HCT116 (cell line): ENCODE data around the gene CMPK2. TPM values are rescaled to one million over a fixed set of nuclear protein-coding genes. Genes with fewer than 3 reads are reported as not detected.

ENCODE experiments used
- ATAC-seq: fragments of 200-7000 bp; cut with Tn5 transposase; 2 replicates; pipeline ENCODE4 v1.9.1; 2020; ENCODE audit warnings: mild to moderate bottlenecking, moderate library complexity
- BruUV-seq: library from RNA; stranded (reverse); fragments of 400-500 nt; replicated peaks from 2 replicates; lab custom pipeline; 2021; lab: Mats Ljungman, UMichigan
- CTCF ChIA-PET: fragments of 300-600 bp; sonication (Branson Sonifier 250); formaldehyde crosslinking; loops from one replicate; lab custom pipeline; 2021; ENCODE audit warnings: antibody characterized with exemption; lab: Charles Lee
- POLR2A ChIA-PET: fragments of 300-600, 350-600 bp; sonication (Branson Sonifier 250); formaldehyde crosslinking; loops from one replicate; lab custom pipeline; 2021; ENCODE audit warnings: antibody characterized with exemption; lab: Charles Lee
- RAD21 ChIA-PET, 2 experiments: fragments of 300-600 bp; sonication (Branson Sonifier 250); formaldehyde crosslinking; loops; one replicate each; lab custom pipeline; 2023; ENCODE audit warnings: low total read pairs in 2 of 2; ENCODE audit not compliant: uncharacterized antibody in 2 of 2, unreplicated experiment in 2 of 2, low non-redundant PET in 1 of 2; lab: Charles Lee
- DNase-seq: peaks from one replicate; pipeline ENCODE4 v3.0.0-alpha.2; 2010; ENCODE audit warnings: low read depth, low spot score
- H2AFZ ChIP-seq: fragments of 200-600 bp; shearing (Covaris generic), sonication (generic); 2 replicates; pipeline ENCODE4 v1.6.1; 2017; ENCODE audit warnings: low read depth, mixed run types, mixed read lengths, antibody characterized with exemption, low read length; ENCODE audit not compliant: poor library complexity, severe bottlenecking
- H3K27ac ChIP-seq: 2 replicates; pipeline ENCODE4 v1.5.1; 2012; ENCODE audit warnings: low read depth, low read length
- H3K27me3 ChIP-seq: fragments of 200-600 bp; sonication (generic); 2 replicates; pipeline ENCODE4 v1.6.1; 2016; ENCODE audit warnings: mixed run types, low read length, mixed read lengths; ENCODE audit not compliant: insufficient read depth
- H3K36me3 ChIP-seq, 2 experiments: fragments of 200-500 bp in 1 of 2; fragments of 200-600 bp in 1 of 2; sonication (Bioruptor generic) in 1 of 2; sonication (generic) in 1 of 2; 2 replicates each; pipeline versions ENCODE4 v1.5.1 to v1.6.1; 2014 to 2016; ENCODE audit warnings: low read length in 2 of 2, inconsistent platforms in 1 of 2, mixed read lengths in 1 of 2, mixed run types in 1 of 2; ENCODE audit not compliant: insufficient read depth in 2 of 2, control insufficient read depth in 1 of 2
- H3K4me1 ChIP-seq, 2 experiments: fragments of 200-600 bp in 1 of 2; sonication (generic) in 1 of 2; 2 replicates each; pipeline versions ENCODE4 v1.5.1 to v1.6.1; 2012 to 2017; ENCODE audit warnings: low read length in 2 of 2, inconsistent platforms in 1 of 2, mild to moderate bottlenecking in 1 of 2, mixed read lengths in 1 of 2, mixed run types in 1 of 2, moderate library complexity in 1 of 2; ENCODE audit not compliant: insufficient read depth in 2 of 2, control insufficient read depth in 1 of 2
- H3K4me2 ChIP-seq: fragments of 200-600 bp; sonication (generic); 2 replicates; pipeline ENCODE4 v1.6.1; 2017; ENCODE audit warnings: mixed run types, low read length, mixed read lengths
- H3K4me3 ChIP-seq, 2 experiments: fragments of 200-600 bp in 1 of 2; sonication (generic) in 1 of 2; replicated peaks in 1 of 2; 2 replicates each; pipeline ENCODE4 v1.5.1; 2011 to 2016; ENCODE audit warnings: low read length in 2 of 2, control low read depth in 1 of 2, low read depth in 1 of 2, mild to moderate bottlenecking in 1 of 2, mixed read lengths in 1 of 2, mixed run types in 1 of 2
- H3K79me2 ChIP-seq: fragments of 200-600 bp; sonication (generic); 2 replicates; pipeline ENCODE4 v1.6.1; 2017; ENCODE audit warnings: mild to moderate bottlenecking, mixed run types, low read length, moderate library complexity, mixed read lengths; ENCODE audit not compliant: insufficient read depth
- H3K9ac ChIP-seq: fragments of 200-600 bp; sonication (generic); 2 replicates; pipeline ENCODE4 v1.6.1; 2016; ENCODE audit warnings: low read length, mixed read lengths
- H3K9me2 ChIP-seq: fragments of 200-600 bp; sonication (generic), shearing (Covaris generic); 2 replicates; pipeline ENCODE4 v1.6.1; 2017; ENCODE audit warnings: mixed run types, mild to moderate bottlenecking, moderate library complexity; ENCODE audit not compliant: insufficient read depth
- H3K9me3 ChIP-seq, 2 experiments: fragments of 200-500 bp in 1 of 2; fragments of 200-600 bp in 1 of 2; sonication (Bioruptor generic) in 1 of 2; sonication (generic) in 1 of 2; 2 replicates each; pipeline ENCODE4 v1.6.1; 2014 to 2017; ENCODE audit warnings: low read length in 2 of 2, mixed read lengths in 2 of 2, inconsistent platforms in 1 of 2, low read depth in 1 of 2, mild to moderate bottlenecking in 1 of 2, mixed run types in 1 of 2, moderate library complexity in 1 of 2; ENCODE audit not compliant: control insufficient read depth in 1 of 2, insufficient read depth in 1 of 2
- H4K20me1 ChIP-seq: fragments of 200-600 bp; sonication (generic), shearing (Covaris generic); 2 replicates; pipeline ENCODE4 v1.6.1; 2017; ENCODE audit warnings: mixed run types, mild to moderate bottlenecking, moderate library complexity; ENCODE audit not compliant: insufficient read depth
- CBX3 ChIP-seq: IDR thresholded peaks from 2 replicates; pipeline ENCODE4 v1.6.1; 2012; ENCODE audit warnings: low read depth
- CEBPB ChIP-seq: IDR thresholded peaks from 2 replicates; pipeline ENCODE4 v1.6.1; 2012; ENCODE audit warnings: low read depth
- EGR1 ChIP-seq: IDR thresholded peaks from 2 replicates; pipeline ENCODE4 v1.6.1; 2012; ENCODE audit warnings: low read depth
- ELF1 ChIP-seq: IDR thresholded peaks from 2 replicates; pipeline ENCODE4 v1.6.1; 2012; ENCODE audit warnings: low read depth, borderline replicate concordance
- EZH2phosphoT487 ChIP-seq: fragments of 200-600 bp; IDR thresholded peaks from 2 replicates; pipeline ENCODE4 v1.6.1; 2018; ENCODE audit warnings: antibody characterized with exemption, borderline replicate concordance
- JUND ChIP-seq: IDR thresholded peaks from 2 replicates; pipeline ENCODE4 v1.6.1; 2012
- POLR2AphosphoS5 ChIP-seq: IDR thresholded peaks from 2 replicates; pipeline ENCODE4 v1.6.1; 2011; ENCODE audit warnings: mild to moderate bottlenecking, low read depth, low read length, moderate library complexity
- RAD21 ChIP-seq: IDR thresholded peaks from 2 replicates; pipeline ENCODE4 v1.6.1; 2012; ENCODE audit warnings: low read depth, mild to moderate bottlenecking
- SP1 ChIP-seq: IDR thresholded peaks from 2 replicates; pipeline ENCODE4 v1.6.1; 2012; ENCODE audit warnings: low read depth
- SRF ChIP-seq: IDR thresholded peaks from 2 replicates; pipeline ENCODE4 v1.6.1; 2012; ENCODE audit warnings: low read depth
- TCF7L2 ChIP-seq: IDR thresholded peaks from 2 replicates; pipeline ENCODE4 v1.7.0; 2011; ENCODE audit warnings: borderline replicate concordance, inconsistent platforms; ENCODE audit not compliant: insufficient read depth, insufficient read length; ENCODE audit errors: extremely low read depth
- ZFX ChIP-seq: fragments of 450-650 bp; IDR thresholded peaks from 2 replicates; pipeline ENCODE4 v1.6.1; 2017
- ZNF274 ChIP-seq: fragments of 200-500 bp; sonication (Bioruptor generic); IDR thresholded peaks from 2 replicates; pipeline ENCODE4 v1.6.1; 2014; ENCODE audit warnings: mild to moderate bottlenecking, low read depth, low read length, inconsistent platforms
- intact Hi-C: fragments of 100-400 bp; cut with micrococcal nuclease; formaldehyde crosslinking; loops from 2 replicates; pipeline ENCODE4 v1.10.0; 2022
- total RNA-seq: library from RNA; stranded (reverse); gene quantifications from one replicate; pipeline ENCODE4 v1.2.1, GENCODE V29; 2021; ENCODE audit not compliant: unreplicated experiment
- TF ChIP-seq, protein P1 (sequence below): IDR thresholded peaks from 2 replicates; pipeline ENCODE4 v1.6.1; 2012
- TF ChIP-seq, protein P2 (sequence below): IDR thresholded peaks from 2 replicates; pipeline ENCODE4 v1.6.1; 2012; ENCODE audit warnings: low read depth
- TF ChIP-seq, protein P3 (sequence below): IDR thresholded peaks from 2 replicates; pipeline ENCODE4 v1.6.1; 2011; ENCODE audit warnings: mild to moderate bottlenecking, low read length, moderate library complexity; ENCODE audit not compliant: insufficient replicate concordance; ENCODE audit errors: extremely low read depth

CMPK2 gene
- total RNA-seq, 1 experiment from 2014 or later: 1.5 TPM

DNA sequence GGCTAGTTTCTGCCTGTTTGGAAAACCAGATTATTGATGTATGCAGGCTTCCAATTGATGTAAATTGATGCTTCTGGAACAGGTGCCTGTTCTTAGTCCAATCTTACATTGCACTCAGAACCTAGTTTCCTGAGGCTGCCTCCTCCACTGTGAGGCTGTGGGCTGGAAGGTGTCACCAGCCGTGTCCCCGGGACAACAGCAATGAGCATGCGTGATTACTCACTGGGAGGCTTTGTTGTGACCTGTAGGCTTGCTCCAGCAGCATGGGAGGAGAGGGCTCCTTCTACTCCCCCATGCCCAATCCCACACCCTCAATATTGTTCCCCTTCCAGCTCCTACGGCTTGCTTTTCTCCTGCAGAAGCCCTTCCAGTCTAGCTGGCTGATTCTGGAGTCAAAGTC is 23.0 kb upstream of the CMPK2 start:
- ChIA-PET POLR2A (no interaction called here), RAD21 (no interaction called here), CTCF (interaction anchor here (1.4 kb wide), 1 partner anchor 9 kb away, joined by 4 read pairs; no protein-coding TSS in a partner anchor)
- Histone ChIP-seq H3K4me3 (no peak overlapping the region), H3K36me3 (no peaks in the 10 kb centered on the region), H3K27me3 (no peaks in the 10 kb centered on the region; the same call in 1 of the 2 replicates), H3K4me2 (no peak overlapping the region), H3K9ac (no peak overlapping the region), H3K79me2 (no peaks in the 10 kb centered on the region), H4K20me1 (no peaks in the 10 kb centered on the region), H3K4me1 (no peaks in the 10 kb centered on the region), H3K9me3 (no peaks in the 10 kb centered on the region), H3K27ac (no peak overlapping the region), H3K9me2 (no peaks in the 10 kb centered on the region), H2AFZ (no peak overlapping the region)
- intact Hi-C loops: no loop called here
- no peak for TF ChIP-seq EZH2phosphoT487
- no peak for TF ChIP-seq CEBPB
- TF ChIP-seq RAD21: no peak
- TF ChIP-seq ELF1: no peak
- no peak for TF ChIP-seq ZFX
- TF ChIP-seq SRF: no peak
- no peak for TF ChIP-seq SP1
- no peak for TF ChIP-seq POLR2AphosphoS5
- TF ChIP-seq, protein P1, sequence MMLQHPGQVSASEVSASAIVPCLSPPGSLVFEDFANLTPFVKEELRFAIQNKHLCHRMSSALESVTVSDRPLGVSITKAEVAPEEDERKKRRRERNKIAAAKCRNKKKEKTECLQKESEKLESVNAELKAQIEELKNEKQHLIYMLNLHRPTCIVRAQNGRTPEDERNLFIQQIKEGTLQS: no peak
- TF ChIP-seq EGR1: no peak
- DNase-seq (no peak), ATAC-seq (no peak)
- BruUV-seq: no TSS peak

DNA sequence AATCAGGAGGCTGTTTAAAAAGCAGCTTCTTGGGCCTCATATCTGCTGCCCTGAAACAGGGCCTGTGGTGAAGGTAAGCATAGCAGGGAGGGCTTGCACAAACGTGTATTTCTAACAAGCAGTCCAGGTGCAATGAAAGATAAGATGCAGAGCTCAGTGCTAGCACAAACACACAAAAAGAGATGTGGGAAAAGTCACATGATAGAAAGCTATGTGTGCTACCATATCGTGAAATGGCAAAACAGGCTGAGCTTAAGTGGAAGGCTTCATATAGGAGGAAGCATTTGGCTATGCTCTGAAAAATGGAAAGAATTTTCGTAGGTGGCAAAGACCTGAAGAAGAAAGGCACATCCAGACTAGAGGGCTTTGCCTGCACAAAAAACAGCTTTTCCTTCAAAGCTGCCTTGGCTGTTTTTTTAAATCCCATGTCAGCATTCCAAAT is 22.1 kb upstream of the CMPK2 start:
- RAD21 ChIA-PET: no interaction called here
- Histone ChIP-seq H3K9me2 (no peaks in the 10 kb centered on the region), H3K4me1 (no peaks in the 10 kb centered on the region), H3K9me3 (no peaks in the 10 kb centered on the region), H3K36me3 (no peaks in the 10 kb centered on the region), H3K27ac (no peak overlapping the region), H3K4me2 (no peak overlapping the region), H3K27me3 (no peaks in the 10 kb centered on the region; the same call in 1 of the 2 replicates), H3K79me2 (no peaks in the 10 kb centered on the region), H3K4me3 (no peak overlapping the region), H3K9ac (no peak overlapping the region), H2AFZ (no peak overlapping the region), H4K20me1 (no peaks in the 10 kb centered on the region)
- no TSS peak for BruUV-seq
- POLR2A ChIA-PET: no interaction called here
- CTCF ChIA-PET: interaction anchor here (1.4 kb wide), 1 partner anchor 10 kb away, joined by 4 read pairs; no protein-coding TSS in a partner anchor
- ATAC-seq (no peak), DNase-seq (no peak)
- intact Hi-C loops: no loop called here
- TF ChIP-seq, protein P2, sequence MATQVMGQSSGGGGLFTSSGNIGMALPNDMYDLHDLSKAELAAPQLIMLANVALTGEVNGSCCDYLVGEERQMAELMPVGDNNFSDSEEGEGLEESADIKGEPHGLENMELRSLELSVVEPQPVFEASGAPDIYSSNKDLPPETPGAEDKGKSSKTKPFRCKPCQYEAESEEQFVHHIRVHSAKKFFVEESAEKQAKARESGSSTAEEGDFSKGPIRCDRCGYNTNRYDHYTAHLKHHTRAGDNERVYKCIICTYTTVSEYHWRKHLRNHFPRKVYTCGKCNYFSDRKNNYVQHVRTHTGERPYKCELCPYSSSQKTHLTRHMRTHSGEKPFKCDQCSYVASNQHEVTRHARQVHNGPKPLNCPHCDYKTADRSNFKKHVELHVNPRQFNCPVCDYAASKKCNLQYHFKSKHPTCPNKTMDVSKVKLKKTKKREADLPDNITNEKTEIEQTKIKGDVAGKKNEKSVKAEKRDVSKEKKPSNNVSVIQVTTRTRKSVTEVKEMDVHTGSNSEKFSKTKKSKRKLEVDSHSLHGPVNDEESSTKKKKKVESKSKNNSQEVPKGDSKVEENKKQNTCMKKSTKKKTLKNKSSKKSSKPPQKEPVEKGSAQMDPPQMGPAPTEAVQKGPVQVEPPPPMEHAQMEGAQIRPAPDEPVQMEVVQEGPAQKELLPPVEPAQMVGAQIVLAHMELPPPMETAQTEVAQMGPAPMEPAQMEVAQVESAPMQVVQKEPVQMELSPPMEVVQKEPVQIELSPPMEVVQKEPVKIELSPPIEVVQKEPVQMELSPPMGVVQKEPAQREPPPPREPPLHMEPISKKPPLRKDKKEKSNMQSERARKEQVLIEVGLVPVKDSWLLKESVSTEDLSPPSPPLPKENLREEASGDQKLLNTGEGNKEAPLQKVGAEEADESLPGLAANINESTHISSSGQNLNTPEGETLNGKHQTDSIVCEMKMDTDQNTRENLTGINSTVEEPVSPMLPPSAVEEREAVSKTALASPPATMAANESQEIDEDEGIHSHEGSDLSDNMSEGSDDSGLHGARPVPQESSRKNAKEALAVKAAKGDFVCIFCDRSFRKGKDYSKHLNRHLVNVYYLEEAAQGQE: no peak
- TF ChIP-seq EZH2phosphoT487 (no peak), RAD21 (no peak), TCF7L2 (no peak), JUND (no peak), CBX3 (no peak), ZNF274 (no peak), SRF (no peak), EGR1 (no peak)
- TF ChIP-seq, protein P3, sequence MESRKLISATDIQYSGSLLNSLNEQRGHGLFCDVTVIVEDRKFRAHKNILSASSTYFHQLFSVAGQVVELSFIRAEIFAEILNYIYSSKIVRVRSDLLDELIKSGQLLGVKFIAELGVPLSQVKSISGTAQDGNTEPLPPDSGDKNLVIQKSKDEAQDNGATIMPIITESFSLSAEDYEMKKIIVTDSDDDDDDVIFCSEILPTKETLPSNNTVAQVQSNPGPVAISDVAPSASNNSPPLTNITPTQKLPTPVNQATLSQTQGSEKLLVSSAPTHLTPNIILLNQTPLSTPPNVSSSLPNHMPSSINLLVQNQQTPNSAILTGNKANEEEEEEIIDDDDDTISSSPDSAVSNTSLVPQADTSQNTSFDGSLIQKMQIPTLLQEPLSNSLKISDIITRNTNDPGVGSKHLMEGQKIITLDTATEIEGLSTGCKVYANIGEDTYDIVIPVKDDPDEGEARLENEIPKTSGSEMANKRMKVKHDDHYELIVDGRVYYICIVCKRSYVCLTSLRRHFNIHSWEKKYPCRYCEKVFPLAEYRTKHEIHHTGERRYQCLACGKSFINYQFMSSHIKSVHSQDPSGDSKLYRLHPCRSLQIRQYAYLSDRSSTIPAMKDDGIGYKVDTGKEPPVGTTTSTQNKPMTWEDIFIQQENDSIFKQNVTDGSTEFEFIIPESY: no peak
